Glutamatergic neuron (in vitro differentiated cells): Measurements from ENCODE around the gene HAO2. TPM values are rescaled to one million over a fixed set of nuclear protein-coding genes. Genes with fewer than 3 reads are reported as not detected.
"Not testable (repeated sequence)": the region's sequence is repeated elsewhere in the genome, so short reads cannot be mapped to it uniquely, and the experiment has no call there.

Source experiments
- DNase-seq: peaks from one replicate; pipeline ENCODE4 v3.0.0; 2022
- H3K27ac Mint-ChIP-seq: one replicate; pipeline ENCODE4 v1.8.0; 2020; ENCODE audit warnings: mild to moderate bottlenecking, mixed read lengths, inconsistent platforms; ENCODE audit not compliant: unreplicated experiment
- H3K27me3 Mint-ChIP-seq: one replicate; pipeline ENCODE4 v1.8.0; 2020; ENCODE audit warnings: mild to moderate bottlenecking, moderate library complexity, mixed read lengths, inconsistent platforms; ENCODE audit not compliant: unreplicated experiment
- H3K36me3 Mint-ChIP-seq: one replicate; pipeline ENCODE4 v1.8.0; 2020; ENCODE audit warnings: mild to moderate bottlenecking, mixed read lengths, inconsistent platforms; ENCODE audit not compliant: unreplicated experiment
- H3K4me1 Mint-ChIP-seq: one replicate; pipeline ENCODE4 v1.8.0; 2020; ENCODE audit warnings: mild to moderate bottlenecking, low read depth, mixed read lengths, inconsistent platforms; ENCODE audit not compliant: unreplicated experiment
- H3K4me3 Mint-ChIP-seq: one replicate; pipeline ENCODE4 v1.8.0; 2020; ENCODE audit warnings: mild to moderate bottlenecking, mixed read lengths, inconsistent platforms; ENCODE audit not compliant: unreplicated experiment
- H3K9me3 Mint-ChIP-seq: one replicate; pipeline ENCODE4 v1.8.0; 2020; ENCODE audit warnings: mild to moderate bottlenecking, moderate library complexity, mixed read lengths, inconsistent platforms; ENCODE audit not compliant: unreplicated experiment
- CTCF ChIP-seq: fragments of 200-600 bp; sonication (generic); IDR thresholded peaks from one replicate; pipeline ENCODE4 v1.5.0; 2021; ENCODE audit not compliant: partially characterized antibody, unreplicated experiment
- total RNA-seq: library from RNA; stranded (reverse); fragmentation: NEBNext Ultra II Directional; extraction: Animal tissue kit (Norgen Biotek cat#: 25700); gene quantifications from one replicate; pipeline ENCODE4 v1.2.1, GENCODE V29; 2021; ENCODE audit not compliant: unreplicated experiment

The HAO2 gene
- total RNA-seq, 1 donor from 2014 or later: not detected

GRCh38 chr1:119376594-119376993, 8.0 kb downstream of the HAO2 start:
- no peak overlapping the region for H3K27ac Mint-ChIP-seq
- H3K36me3 Mint-ChIP-seq: no peaks in the 10 kb centered on the region
- no peaks in the 10 kb centered on the region for H3K9me3 Mint-ChIP-seq
- no peak for DNase-seq
- H3K27me3 Mint-ChIP-seq: peaks cover 2% of the 10 kb centered on the region
- no peaks in the 10 kb centered on the region for H3K4me1 Mint-ChIP-seq
- no peak overlapping the region for H3K4me3 Mint-ChIP-seq
- TF ChIP-seq CTCF: no peak

- H3K4me3 Mint-ChIP-seq, H3K36me3 Mint-ChIP-seq, H3K4me1 Mint-ChIP-seq, H3K9me3 Mint-ChIP-seq, H3K27me3 Mint-ChIP-seq, H3K27ac Mint-ChIP-seq, DNase-seq: not testable (repeated sequence)
Measured at GRCh38 chr1:119377594-119377993, 9.0 kb downstream of the HAO2 start.

- Mint-ChIP-seq H3K27me3 (no peaks in the 10 kb centered on the region), H3K4me3 (no peak overlapping the region), H3K27ac (no peak overlapping the region), H3K4me1 (no peaks in the 10 kb centered on the region), H3K36me3 (no peaks in the 10 kb centered on the region), H3K9me3 (no peaks in the 10 kb centered on the region)
- no peak for DNase-seq
- no peak for TF ChIP-seq CTCF
Measured at GRCh38 chr1:119379117-119379516, 10.5 kb downstream of the HAO2 start.

GRCh38 chr1:119380304-119380703, 11.7 kb downstream of the HAO2 start:
- Mint-ChIP-seq H3K36me3 (no peaks in the 10 kb centered on the region), H3K27me3 (no peaks in the 10 kb centered on the region), H3K4me3 (no peak overlapping the region), H3K27ac (no peak overlapping the region), H3K4me1 (no peaks in the 10 kb centered on the region), H3K9me3 (no peaks in the 10 kb centered on the region)
- DNase-seq: no peak
- no peak for TF ChIP-seq CTCF

- Mint-ChIP-seq H3K27ac (no peak overlapping the region), H3K36me3 (no peaks in the 10 kb centered on the region), H3K4me3 (no peak overlapping the region), H3K9me3 (no peaks in the 10 kb centered on the region), H3K4me1 (no peaks in the 10 kb centered on the region), H3K27me3 (no peaks in the 10 kb centered on the region)
- no peak for DNase-seq
- no peak for TF ChIP-seq CTCF
Measured at GRCh38 chr1:119380983-119381662, 12.5 kb downstream of the HAO2 start.
